ENCODE results near the gene PPFIBP2.

Gene PPFIBP2

GRCh38 chr11:7513234-7514098 lies at the start of gene PPFIBP2:
PPFIBP2 (plus strand) TSS chr11:7513999; CDS start chr11:7549476, 35,477 bp downstream.
- H3K27ac ChIP-seq (ENCODE audit: poor library complexity, severe bottlenecking), result no peak within 1 kb of the TSS
- H3K4me3 ChIP-seq (ENCODE audit: severe bottlenecking), result peak within 1 kb of the TSS; percentile 66
- TF ChIP-seq CTCF (IDR thresholded peaks at IDR 0.05; ENCODE audit: poor library complexity, severe bottlenecking), result peak; percentile 73
- peaks cover 16% of the 10 kb centered on the region for H3K27me3 ChIP-seq (ENCODE audit: insufficient read depth, poor library complexity, severe bottlenecking)
- H3K36me3 ChIP-seq (ENCODE audit: low read depth), result no peaks in the 10 kb centered on the region
- no peaks in the 10 kb centered on the region for H3K9me3 ChIP-seq (ENCODE audit: severe bottlenecking)
- peak; percentile 68 for DNase-seq (ENCODE audit: low spot score)
- H3K4me1 ChIP-seq (ENCODE audit: insufficient read depth, poor library complexity, severe bottlenecking), result no peaks in the 10 kb centered on the region
- ATAC-seq (ENCODE audit: low read depth), result peak; percentile 92

GRCh38 chr11:7467652-7468051 lies 46.1 kb upstream of the PPFIBP2 start:
- no peak for TF ChIP-seq CTCF (IDR thresholded peaks at IDR 0.05; ENCODE audit: poor library complexity, severe bottlenecking)
- H3K27ac ChIP-seq (ENCODE audit: poor library complexity, severe bottlenecking), result no peak overlapping the region
- no peaks in the 10 kb centered on the region for H3K9me3 ChIP-seq (ENCODE audit: severe bottlenecking)
- no peak for DNase-seq (ENCODE audit: low spot score)
- no peaks in the 10 kb centered on the region for H3K27me3 ChIP-seq (ENCODE audit: insufficient read depth, poor library complexity, severe bottlenecking)
- H3K4me3 ChIP-seq (ENCODE audit: severe bottlenecking), result no peak overlapping the region
- no peaks in the 10 kb centered on the region for H3K36me3 ChIP-seq (ENCODE audit: low read depth)
- ATAC-seq (ENCODE audit: low read depth), result peak; percentile 27; the same call in 1 of the 3 replicates
- H3K4me1 ChIP-seq (ENCODE audit: insufficient read depth, poor library complexity, severe bottlenecking), result no peaks in the 10 kb centered on the region

- H3K9me3 ChIP-seq (ENCODE audit: severe bottlenecking), result no peaks in the 10 kb centered on the region
- no peak for DNase-seq (ENCODE audit: low spot score)
- H3K4me3 ChIP-seq (ENCODE audit: severe bottlenecking), result no peak overlapping the region
- no peaks in the 10 kb centered on the region for H3K4me1 ChIP-seq (ENCODE audit: insufficient read depth, poor library complexity, severe bottlenecking)
- H3K27me3 ChIP-seq (ENCODE audit: insufficient read depth, poor library complexity, severe bottlenecking), result no peaks in the 10 kb centered on the region
- H3K27ac ChIP-seq (ENCODE audit: poor library complexity, severe bottlenecking), result no peak overlapping the region
- H3K36me3 ChIP-seq (ENCODE audit: low read depth), result no peaks in the 10 kb centered on the region
- no peak for TF ChIP-seq CTCF (IDR thresholded peaks at IDR 0.05; ENCODE audit: poor library complexity, severe bottlenecking)
- ATAC-seq (ENCODE audit: low read depth), result no peak
Measured at GRCh38 chr11:7469351-7469865, 44.4 kb upstream of the PPFIBP2 start.

- no peak overlapping the region for H3K4me3 ChIP-seq (ENCODE audit: severe bottlenecking)
- H3K27ac ChIP-seq (ENCODE audit: poor library complexity, severe bottlenecking), result no peak overlapping the region
- H3K9me3 ChIP-seq (ENCODE audit: severe bottlenecking), result no peaks in the 10 kb centered on the region
- H3K36me3 ChIP-seq (ENCODE audit: low read depth), result no peaks in the 10 kb centered on the region
- no peak for ATAC-seq (ENCODE audit: low read depth)
- TF ChIP-seq CTCF (IDR thresholded peaks at IDR 0.05; ENCODE audit: poor library complexity, severe bottlenecking), result no peak
- DNase-seq (ENCODE audit: low spot score), result no peak
- H3K4me1 ChIP-seq (ENCODE audit: insufficient read depth, poor library complexity, severe bottlenecking), result no peaks in the 10 kb centered on the region
- H3K27me3 ChIP-seq (ENCODE audit: insufficient read depth, poor library complexity, severe bottlenecking), result no peaks in the 10 kb centered on the region
Measured at GRCh38 chr11:7471071-7471470, 42.7 kb upstream of the PPFIBP2 start.

- Histone ChIP-seq H3K9me3 (ENCODE audit: severe bottlenecking) (no peaks in the 10 kb centered on the region), H3K27ac (ENCODE audit: poor library complexity, severe bottlenecking) (no peak overlapping the region), H3K36me3 (ENCODE audit: low read depth) (no peaks in the 10 kb centered on the region), H3K27me3 (ENCODE audit: insufficient read depth, poor library complexity, severe bottlenecking) (no peaks in the 10 kb centered on the region), H3K4me3 (ENCODE audit: severe bottlenecking) (no peak overlapping the region), H3K4me1 (ENCODE audit: insufficient read depth, poor library complexity, severe bottlenecking) (no peaks in the 10 kb centered on the region)
- ATAC-seq (ENCODE audit: low read depth) (no peak), DNase-seq (ENCODE audit: low spot score) (no peak)
- no peak for TF ChIP-seq CTCF (IDR thresholded peaks at IDR 0.05; ENCODE audit: poor library complexity, severe bottlenecking)
Measured at GRCh38 chr11:7473717-7474116, 40.1 kb upstream of the PPFIBP2 start.

Measured in RWPE2 (cell line).